ENCODE data around the gene RIN3. TPM values are rescaled to one million over a fixed set of nuclear protein-coding genes. Genes with fewer than 3 reads are reported as not detected.

RIN3 gene
- total and polyA plus RNA-seq, 10 of the 15 experiments (the other 5 are each of a cell fraction or from before 2014, with no cell fraction given), result 0.91 to 23.3 (median 6.3) TPM

DNA sequence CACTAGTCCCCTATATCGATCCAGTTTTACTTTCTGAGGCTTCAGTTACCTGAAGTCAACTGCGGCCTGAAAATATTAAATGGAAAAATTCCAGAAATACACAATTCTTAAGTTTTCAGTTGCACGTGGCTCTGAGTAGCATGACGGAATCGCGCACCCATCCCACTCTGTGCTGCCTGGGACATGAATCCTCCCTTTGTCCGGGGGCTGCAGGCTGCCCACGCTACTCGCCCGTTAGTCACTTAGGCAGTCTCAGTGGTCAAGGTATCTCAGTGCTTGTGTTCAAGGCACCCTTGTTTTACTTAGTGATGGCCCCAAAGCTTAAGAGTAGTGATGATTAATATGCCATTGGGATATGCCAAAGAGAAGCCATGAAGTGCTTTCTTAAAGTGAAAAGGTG, 188.2 kb downstream of the RIN3 start:
- BruUV-seq (replicated peaks), result no TSS peak

More for the DNA sequence above, 188.2 kb downstream of the RIN3 start:
- 92% methylated on average over 10 of the region's 10 CpGs for WGBS (ENCODE audit: insufficient coverage, insufficient replicate concordance, low lambda C conversion rate, missing lambda C conversion rate)
- H3K27ac ChIP-seq (ENCODE audit: control insufficient read depth, insufficient read depth), result no peak overlapping the region
- no peaks in the 10 kb centered on the region for H3K9me3 ChIP-seq (replicated peaks; ENCODE audit: control insufficient read depth, insufficient read depth, low read length)
- no peaks in the 10 kb centered on the region for H4K20me1 ChIP-seq (ENCODE audit: control insufficient read depth, insufficient read depth)
- H3K9ac ChIP-seq (ENCODE audit: control insufficient read depth, insufficient read depth, low read length), result no peak overlapping the region
- TF ChIP-seq, protein P1, sequence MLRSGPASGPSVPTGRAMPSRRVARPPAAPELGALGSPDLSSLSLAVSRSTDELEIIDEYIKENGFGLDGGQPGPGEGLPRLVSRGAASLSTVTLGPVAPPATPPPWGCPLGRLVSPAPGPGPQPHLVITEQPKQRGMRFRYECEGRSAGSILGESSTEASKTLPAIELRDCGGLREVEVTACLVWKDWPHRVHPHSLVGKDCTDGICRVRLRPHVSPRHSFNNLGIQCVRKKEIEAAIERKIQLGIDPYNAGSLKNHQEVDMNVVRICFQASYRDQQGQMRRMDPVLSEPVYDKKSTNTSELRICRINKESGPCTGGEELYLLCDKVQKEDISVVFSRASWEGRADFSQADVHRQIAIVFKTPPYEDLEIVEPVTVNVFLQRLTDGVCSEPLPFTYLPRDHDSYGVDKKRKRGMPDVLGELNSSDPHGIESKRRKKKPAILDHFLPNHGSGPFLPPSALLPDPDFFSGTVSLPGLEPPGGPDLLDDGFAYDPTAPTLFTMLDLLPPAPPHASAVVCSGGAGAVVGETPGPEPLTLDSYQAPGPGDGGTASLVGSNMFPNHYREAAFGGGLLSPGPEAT (IDR thresholded peaks at IDR 0.05; ENCODE audit: low read depth), result no peak
- no peak for TF ChIP-seq MXI1 (IDR thresholded peaks at IDR 0.05; ENCODE audit: low read depth, low read length)
- TF ChIP-seq MEF2A (IDR thresholded peaks at IDR 0.05; ENCODE audit: insufficient read depth, low read depth, low read length), result no peak
- no peak for TF ChIP-seq POLR2AphosphoS2 (IDR thresholded peaks at IDR 0.05; ENCODE audit: low read depth, low read length)
- TF ChIP-seq, protein P2, sequence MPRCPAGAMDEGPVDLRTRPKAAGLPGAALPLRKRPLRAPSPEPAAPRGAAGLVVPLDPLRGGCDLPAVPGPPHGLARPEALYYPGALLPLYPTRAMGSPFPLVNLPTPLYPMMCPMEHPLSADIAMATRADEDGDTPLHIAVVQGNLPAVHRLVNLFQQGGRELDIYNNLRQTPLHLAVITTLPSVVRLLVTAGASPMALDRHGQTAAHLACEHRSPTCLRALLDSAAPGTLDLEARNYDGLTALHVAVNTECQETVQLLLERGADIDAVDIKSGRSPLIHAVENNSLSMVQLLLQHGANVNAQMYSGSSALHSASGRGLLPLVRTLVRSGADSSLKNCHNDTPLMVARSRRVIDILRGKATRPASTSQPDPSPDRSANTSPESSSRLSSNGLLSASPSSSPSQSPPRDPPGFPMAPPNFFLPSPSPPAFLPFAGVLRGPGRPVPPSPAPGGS (IDR thresholded peaks at IDR 0.05; ENCODE audit: borderline replicate concordance, insufficient read depth, low read depth, low read length, poor library complexity, severe bottlenecking), result no peak
- no peak for TF ChIP-seq WRNIP1 (IDR thresholded peaks at IDR 0.05; ENCODE audit: borderline replicate concordance, low read depth, low read length)
- TF ChIP-seq RB1 (IDR thresholded peaks at IDR 0.05; ENCODE audit: borderline replicate concordance), result no peak
- TF ChIP-seq SP1 (IDR thresholded peaks at IDR 0.05; ENCODE audit: low read depth, low read length), result no peak
- TF ChIP-seq RFX5 (IDR thresholded peaks at IDR 0.05; ENCODE audit: low read depth, low read length), result no peak
- no peak for TF ChIP-seq FOXM1 (IDR thresholded peaks at IDR 0.05; ENCODE audit: low read depth, low read length)
- TF ChIP-seq STAT1 (conservative IDR thresholded peaks at IDR 0.05), result no peak
- TF ChIP-seq RBBP5 (conservative IDR thresholded peaks at IDR 0.05), result no peak
- no peak for TF ChIP-seq SMAD1 (IDR thresholded peaks at IDR 0.05; ENCODE audit: low read depth, partially characterized antibody)
- no peak for FAIRE-seq
- RAD21 ChIA-PET (ENCODE audit: unreplicated experiment), result no interaction called here
- POLR2A ChIA-PET, result interaction anchor here (0.9 kb wide), 2 partner anchors 25 to 49 kb away, joined by 4 read pairs; no protein-coding TSS in a partner anchor
- no peaks in the 10 kb centered on the region for H3K27me3 ChIP-seq (replicated peaks in 1 of 2; ENCODE audit: control insufficient read depth in 2 of 2, insufficient read depth in 2 of 2, low read length in 1 of 2)
- peaks cover 36% of the 10 kb centered on the region for H3K4me1 ChIP-seq (ENCODE audit: control insufficient read depth, insufficient read depth, low read length)
- H3K36me3 ChIP-seq (ENCODE audit: control insufficient read depth in 2 of 2, insufficient read depth in 2 of 2, low read length in 1 of 2), result 0 out of 4 replicates have a peak, but pooled peaks cover 0 to 2% of the 10 kb centered on the region in 2 experiments
- no peak overlapping the region for H3K4me3 ChIP-seq
- intact Hi-C loops (cut with micrococcal nuclease; ENCODE audit: unreplicated experiment), result loop anchor here (5.0 kb wide), 1 partner anchor 45 kb away; the partner anchor contains the start of gene LGMN
- no peak for ATAC-seq
- SMC1A ChIA-PET (ENCODE audit: uncharacterized antibody, unreplicated experiment), result interaction anchor here (1.4 kb wide), 1 partner anchor 12 kb away, joined by 4 read pairs; no protein-coding TSS in a partner anchor
- H3K4me2 ChIP-seq (ENCODE audit: control insufficient read depth, insufficient read depth), result no peak overlapping the region
- H2AFZ ChIP-seq (ENCODE audit: control insufficient read depth, low read depth, low read length), result no peak overlapping the region
- no peak for DNase-seq (ENCODE audit: low read depth, low spot score)
- in situ Hi-C loops (cut with MboI), result no loop called here
- no peaks in the 10 kb centered on the region for H3K79me2 ChIP-seq (ENCODE audit: control insufficient read depth, insufficient read depth, low read length)
- CTCF ChIA-PET, result no interaction called here
